HepG2 (cell line): ENCODE data around the gene TRIP4. TPM values are rescaled to one million over a fixed set of nuclear protein-coding genes. Genes with fewer than 3 reads are reported as not detected.
A peak's percentile ranks its signal among the peaks of the same experiment; 100 is the strongest.

Experiments
- ARHGAP35 ChIP-seq: sonication (generic); formaldehyde crosslinking; IDR thresholded peaks from 2 replicates; pipeline ENCODE4 v1.9.0; 2022; ENCODE audit warnings: mild to moderate bottlenecking, inconsistent platforms, moderate library complexity, missing genetic modification reagents, borderline replicate concordance
- CHD4 ChIP-seq: fragments of 200-600 bp; sonication (generic); IDR thresholded peaks from 2 replicates; pipeline ENCODE4 v1.7.0; 2017; ENCODE audit warnings: mild to moderate bottlenecking, low read length, borderline replicate concordance
- DNMT1 ChIP-seq: sonication (generic); formaldehyde crosslinking; IDR thresholded peaks from 2 replicates; pipeline ENCODE4 v1.5.1; 2020; ENCODE audit warnings: mild to moderate bottlenecking, missing genetic modification reagents
- ELF3 ChIP-seq: IDR thresholded peaks from 2 replicates; pipeline ENCODE4 v1.6.1; 2016; ENCODE audit warnings: missing genetic modification reagents, missing compliant biosample characterization
- HHEX ChIP-seq: IDR thresholded peaks from 2 replicates; pipeline ENCODE4 v1.6.1; 2016; ENCODE audit warnings: control low read depth
- MAFF ChIP-seq: IDR thresholded peaks from 2 replicates; pipeline ENCODE4 v1.6.1; 2011; ENCODE audit warnings: low read depth, low read length, improper control_type of control experiment
- MIER3 ChIP-seq: IDR thresholded peaks from 2 replicates; pipeline ENCODE4 v1.6.1; 2016; ENCODE audit warnings: missing compliant biosample characterization, borderline replicate concordance
- MXD4 ChIP-seq: IDR thresholded peaks from 2 replicates; pipeline ENCODE4 v1.6.1; 2016; ENCODE audit warnings: mild to moderate bottlenecking, missing biosample characterization, missing genetic modification reagents
- NFE2L2 ChIP-seq: fragments of 150-350 bp; IDR thresholded peaks from 2 replicates; pipeline ENCODE4 v1.6.1; 2014; ENCODE audit warnings: low read length
- PAWR ChIP-seq: sonication (generic); formaldehyde crosslinking; IDR thresholded peaks from 2 replicates; pipeline ENCODE4 v1.4.0; 2020; ENCODE audit warnings: missing genetic modification reagents, mild to moderate bottlenecking, borderline replicate concordance
- PBX2 ChIP-seq: IDR thresholded peaks from 2 replicates; pipeline ENCODE4 v1.6.1; 2016; ENCODE audit warnings: control low read depth
- POGZ ChIP-seq: sonication (generic); formaldehyde crosslinking; IDR thresholded peaks from 2 replicates; pipeline ENCODE4 v1.4.0; 2020; ENCODE audit warnings: mild to moderate bottlenecking, missing genetic modification reagents
- SNAPC4 ChIP-seq: sonication (generic); formaldehyde crosslinking; IDR thresholded peaks from 2 replicates; pipeline ENCODE4 v1.4.0; 2020; ENCODE audit warnings: mild to moderate bottlenecking, missing genetic modification reagents
- SP5 ChIP-seq: IDR thresholded peaks from 2 replicates; pipeline ENCODE4 v1.6.1; 2016; ENCODE audit warnings: low read depth, borderline replicate concordance
- ZBTB20 ChIP-seq: sonication (generic); formaldehyde crosslinking; IDR thresholded peaks from 2 replicates; pipeline ENCODE4 v1.8.1; 2023; ENCODE audit warnings: missing genetic modification reagents, low read depth, mild to moderate bottlenecking, borderline replicate concordance
- ZBTB26 ChIP-seq: IDR thresholded peaks from 2 replicates; pipeline ENCODE4 v1.6.1; 2016; ENCODE audit warnings: missing compliant biosample characterization, missing genetic modification reagents, borderline replicate concordance
- ZBTB38 ChIP-seq: sonication (generic); formaldehyde crosslinking; IDR thresholded peaks from 2 replicates; pipeline ENCODE4 v1.5.1; 2020; ENCODE audit warnings: mild to moderate bottlenecking, missing genetic modification reagents
- ZNF10 ChIP-seq: sonication (generic); formaldehyde crosslinking; IDR thresholded peaks from 2 replicates; pipeline ENCODE4 v1.4.0; 2020; ENCODE audit warnings: mild to moderate bottlenecking, low read depth, missing genetic modification reagents, borderline replicate concordance
- ZNF101 ChIP-seq: sonication (generic); formaldehyde crosslinking; IDR thresholded peaks from 2 replicates; pipeline ENCODE4 v1.4.0; 2020; ENCODE audit warnings: mild to moderate bottlenecking, low read depth, missing genetic modification reagents, borderline replicate concordance
- ZNF230 ChIP-seq: sonication (generic); formaldehyde crosslinking; IDR thresholded peaks from 2 replicates; pipeline ENCODE4 v1.4.0; 2020; ENCODE audit warnings: mild to moderate bottlenecking, missing genetic modification reagents
- ZNF253 ChIP-seq: sonication (generic); formaldehyde crosslinking; IDR thresholded peaks from 2 replicates; pipeline ENCODE4 v1.8.0; 2022; ENCODE audit warnings: mild to moderate bottlenecking, missing genetic modification reagents, borderline replicate concordance
- ZNF530 ChIP-seq: sonication (generic); formaldehyde crosslinking; IDR thresholded peaks from 2 replicates; pipeline ENCODE4 v1.5.0; 2020; ENCODE audit warnings: low read depth, mild to moderate bottlenecking, missing genetic modification reagents
- ZNF572 ChIP-seq: sonication (generic); formaldehyde crosslinking; IDR thresholded peaks from 2 replicates; pipeline ENCODE4 v1.5.1; 2020; ENCODE audit warnings: mild to moderate bottlenecking, missing genetic modification reagents
- ZNF790 ChIP-seq: sonication (generic); formaldehyde crosslinking; IDR thresholded peaks from 2 replicates; pipeline ENCODE4 v1.8.0; 2022; ENCODE audit warnings: missing genetic modification reagents, mild to moderate bottlenecking, borderline replicate concordance
- ZSCAN20 ChIP-seq: sonication (generic); formaldehyde crosslinking; IDR thresholded peaks from 2 replicates; pipeline ENCODE4 v1.4.0; 2020; ENCODE audit warnings: missing genetic modification reagents, mild to moderate bottlenecking, borderline replicate concordance
- polyA plus RNA-seq, 8 experiments: library from polyadenylated mRNA; depleted of rRNA in 3 of 8; stranded (reverse) in 7 of 8; unstranded in 1 of 8; fragments of >200 nt; fragmentation: Illumina TruSeq in 4 of 8; extraction: Trizol in 4 of 8; gene quantifications; 2 replicates each; pipeline versions ENCODE4 v1.2.1 to v1.2.3, GENCODE V29; 2011 to 2016; ENCODE audit warnings: low read depth in 4 of 8, missing spikeins in 1 of 8, mixed read lengths in 1 of 8; ENCODE audit not compliant: insufficient read depth in 1 of 8
- total RNA-seq, 5 experiments: library from RNA; depleted of rRNA; stranded (reverse); fragments of >200 nt; fragmentation: Illumina TruSeq; extraction: Trizol; gene quantifications; 2 replicates each; pipeline ENCODE4 v1.2.3, GENCODE V29; 2016; ENCODE audit warnings: low read depth in 1 of 5

Gene TRIP4
- total and polyA plus RNA-seq, 2 of the 13 experiments (the other 11 are each of a cell fraction or from before 2014, with no cell fraction given), result 7.1 to 11.8 TPM

DNA sequence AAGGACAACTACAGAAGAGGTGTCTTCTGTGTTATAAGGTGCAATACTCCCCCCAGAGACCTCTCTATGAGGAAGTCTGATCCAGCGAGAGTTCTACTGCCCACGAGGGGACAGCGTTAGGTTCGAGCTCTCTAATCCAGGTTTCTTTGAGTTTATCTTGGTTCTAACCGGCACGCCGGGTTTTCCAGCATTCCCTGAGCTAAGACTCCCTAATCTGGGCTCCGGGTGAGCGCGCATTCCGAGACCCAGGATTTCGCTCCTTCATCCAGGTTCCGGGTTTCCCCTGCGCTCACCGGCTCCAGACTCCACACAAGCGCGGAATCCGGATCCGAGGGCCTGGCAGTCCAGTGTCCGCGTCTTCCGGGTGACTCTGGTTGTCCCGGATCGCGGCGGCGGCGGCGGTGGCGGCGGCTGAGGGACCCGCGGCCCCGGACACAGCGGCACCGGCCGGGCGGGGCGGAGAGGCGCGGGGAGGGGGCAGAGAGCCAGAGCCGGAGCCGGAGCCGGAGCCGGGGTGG lies 72.6 kb downstream of the TRIP4 start, which contains the start of gene ZNF609 (continued):
- peak; percentile 56; the same call in 1 of the 2 replicates for TF ChIP-seq ZBTB26
- TF ChIP-seq ZNF572, result no peak
- no peak for TF ChIP-seq ZNF230 (CRISPR knock-in tag)
- TF ChIP-seq ZNF790 (CRISPR knock-in tag), result 0 out of 2 replicates have a peak, but pooled peaks have one; percentile 52
- TF ChIP-seq ZBTB20 (CRISPR knock-in tag), result no peak
- no peak for TF ChIP-seq PBX2 (CRISPR knock-in tag)
- no peak for TF ChIP-seq CHD4
- TF ChIP-seq ELF3 (CRISPR knock-in tag), result peak; percentile 87
- 0 out of 2 replicates have a peak, but pooled peaks have one; percentile 16 for TF ChIP-seq SP5 (CRISPR knock-in tag)
- no peak; the same call in 1 of the 2 replicates for TF ChIP-seq SNAPC4 (CRISPR knock-in tag)
- TF ChIP-seq MAFF, result no peak
- no peak for TF ChIP-seq NFE2L2
- TF ChIP-seq POGZ, result peak; percentile 78
- no peak for TF ChIP-seq ZNF253 (CRISPR knock-in tag)
- peak; percentile 59; the same call in 1 of the 2 replicates for TF ChIP-seq MIER3 (CRISPR knock-in tag)
- TF ChIP-seq HHEX (CRISPR knock-in tag), result no peak
- TF ChIP-seq MXD4, result peak; percentile 64; the same call in 1 of the 2 replicates
- TF ChIP-seq ARHGAP35 (CRISPR knock-in tag), result 0 out of 2 replicates have a peak, but pooled peaks have one; percentile 43
- no peak for TF ChIP-seq ZNF10 (CRISPR knock-in tag)
- no peak for TF ChIP-seq PAWR (CRISPR knock-in tag)
- peak; percentile 39; the same call in 1 of the 2 replicates for TF ChIP-seq ZBTB38 (CRISPR knock-in tag)
- TF ChIP-seq ZNF530 (CRISPR knock-in tag), result no peak
- TF ChIP-seq ZNF101 (CRISPR knock-in tag), result no peak
- no peak for TF ChIP-seq ZSCAN20 (CRISPR knock-in tag)
- TF ChIP-seq DNMT1, result no peak
